SU-DHL-6 (cell line): ENCODE data around the gene URI1.

Experiments used
- CTCF ChIP-seq: fragments of 200-600 bp; sonication (generic); IDR thresholded peaks from one replicate; pipeline ENCODE4 v1.5.1; 2017; ENCODE audit warnings: antibody characterized with exemption, mild to moderate bottlenecking, low read length, moderate library complexity; ENCODE audit not compliant: insufficient read depth, poor library complexity, severe bottlenecking
- EZH2phosphoT487 ChIP-seq: fragments of 200-600 bp; sonication (generic), shearing (Covaris generic); conservative IDR thresholded peaks from 2 replicates; pipeline ENCODE4 v1.6.1; 2018; ENCODE audit warnings: mild to moderate bottlenecking, antibody characterized with exemption, low read length, moderate library complexity, mixed read lengths

GRCh38 chr19:29934257-29934656, 7.8 kb upstream of the URI1 start:
- TF ChIP-seq CTCF (no peak), EZH2phosphoT487 (no peak)
